Raji (cell line): Measurements from ENCODE around the gene CTBP2.

ENCODE experiments used
- POLR2A ChIP-seq: IDR thresholded peaks from 2 replicates; pipeline ENCODE4 v1.6.1; 2011; ENCODE audit warnings: low read depth, low read length, control low read depth; ENCODE audit not compliant: insufficient read depth

CTBP2 gene

GRCh38 chr10:125057158-125058001 lies 103.0 kb downstream of the CTBP2 start:
- TF ChIP-seq POLR2A: no peak

GRCh38 chr10:125056161-125057132 lies 103.9 kb downstream of the CTBP2 start:
- no peak for TF ChIP-seq POLR2A

- TF ChIP-seq POLR2A: no peak
Observed at GRCh38 chr10:125055446-125055845, 104.9 kb downstream of the CTBP2 start.

- TF ChIP-seq POLR2A: no peak
Observed at GRCh38 chr10:125054669-125055268, 105.6 kb downstream of the CTBP2 start.

- no peak for TF ChIP-seq POLR2A
Observed at GRCh38 chr10:125054216-125054615, 106.1 kb downstream of the CTBP2 start.

- TF ChIP-seq POLR2A: no peak
Observed at GRCh38 chr10:125052146-125052545, 108.2 kb downstream of the CTBP2 start.

GRCh38 chr10:125050383-125050782 lies 110.0 kb downstream of the CTBP2 start:
- no peak for TF ChIP-seq POLR2A

GRCh38 chr10:125049216-125049881 lies 111.0 kb downstream of the CTBP2 start:
- no peak for TF ChIP-seq POLR2A

- no peak for TF ChIP-seq POLR2A
Observed at GRCh38 chr10:125048094-125048864, 112.1 kb downstream of the CTBP2 start.

- no peak for TF ChIP-seq POLR2A
Observed at GRCh38 chr10:125043841-125044658, 116.3 kb downstream of the CTBP2 start.

GRCh38 chr10:125041856-125042506 lies 118.4 kb downstream of the CTBP2 start:
- TF ChIP-seq POLR2A: no peak

GRCh38 chr10:125039354-125039769 lies 121.0 kb downstream of the CTBP2 start:
- TF ChIP-seq POLR2A: no peak

GRCh38 chr10:125038637-125039036 lies 121.7 kb downstream of the CTBP2 start:
- TF ChIP-seq POLR2A: no peak
